IgD-negative memory B cell (primary cell): ENCODE data around the gene PRXL2B. TPM values are rescaled to one million over a fixed set of nuclear protein-coding genes. Genes with fewer than 3 reads are reported as not detected.

Experiments used
- H3K27ac Mint-ChIP-seq, 3 donors: one replicate each; pipeline ENCODE4 v1.8.0; 2020 to 2022; ENCODE audit warnings: mild to moderate bottlenecking in 3 of 3, mixed read lengths in 3 of 3, moderate library complexity in 1 of 3
- H3K27me3 Mint-ChIP-seq: one replicate; pipeline ENCODE4 v1.8.0; 2021; ENCODE audit warnings: mixed read lengths
- H3K36me3 Mint-ChIP-seq: one replicate; pipeline ENCODE4 v1.8.0; 2020; ENCODE audit warnings: mild to moderate bottlenecking, mixed read lengths
- H3K4me1 Mint-ChIP-seq, 3 donors: one replicate each; pipeline ENCODE4 v1.8.0; 2020 to 2022; ENCODE audit warnings: mixed read lengths in 3 of 3, mild to moderate bottlenecking in 1 of 3
- H3K4me3 Mint-ChIP-seq, 4 donors: one replicate each; pipeline ENCODE4 v1.8.0; 2020 to 2022; ENCODE audit warnings: mild to moderate bottlenecking in 4 of 4, mixed read lengths in 4 of 4, moderate library complexity in 3 of 4
- H3K9me3 Mint-ChIP-seq, 3 donors: one replicate each; pipeline ENCODE4 v1.8.0; 2020 to 2021; ENCODE audit warnings: mixed read lengths in 3 of 3, mild to moderate bottlenecking in 1 of 3
- polyA plus RNA-seq: library from polyadenylated mRNA; unstranded; fragments of 300-500 nt; fragmentation: Illumina TruSeq; gene quantifications from one replicate; pipeline ENCODE4 v1.2.3, GENCODE V29; 2021

Gene PRXL2B
- polyA plus RNA-seq, 1 donor from 2014 or later, result 20.3 TPM

GRCh38 chr1:2639607-2640521 is 53.3 kb downstream of the PRXL2B start:
- Mint-ChIP-seq H3K4me1 (peaks cover 3 to 4% (median 4%) of the 10 kb centered on the region in 3 donors), H3K27ac (peak overlapping the region in 1 of 3 donors; percentile 82), H3K27me3 (no peaks in the 10 kb centered on the region), H3K4me3 (no peak overlapping the region), H3K9me3 (peaks cover 0 to 7% (median 0%) of the 10 kb centered on the region in 3 donors), H3K36me3 (no peaks in the 10 kb centered on the region)

DNA sequence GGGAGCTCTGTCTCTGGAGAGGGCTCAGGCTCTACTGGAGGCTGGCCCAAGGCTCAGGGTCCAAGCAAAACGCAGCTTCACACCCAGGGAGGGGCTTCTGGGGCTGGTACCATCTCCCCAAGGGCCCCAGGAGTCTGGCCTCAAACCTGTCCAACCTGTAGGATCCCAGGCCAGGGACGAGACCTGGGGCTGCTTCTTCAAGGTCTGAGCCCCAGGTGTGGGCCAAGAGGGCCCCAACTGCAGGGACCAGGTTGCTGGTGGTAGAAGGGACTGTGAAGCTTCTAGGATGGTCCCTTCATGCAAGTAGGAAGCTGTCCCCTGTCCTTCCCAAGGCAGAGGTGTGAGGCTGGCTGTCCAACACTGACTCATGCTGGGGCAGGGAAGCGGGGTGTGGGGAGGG is 54.0 kb downstream of the PRXL2B start:
- Mint-ChIP-seq H3K9me3 (peaks cover 0 to 7% (median 0%) of the 10 kb centered on the region in 3 donors), H3K27ac (peak overlapping the region in 1 of 3 donors; percentile 25), H3K27me3 (no peaks in the 10 kb centered on the region), H3K4me1 (peaks cover 3 to 4% (median 4%) of the 10 kb centered on the region in 3 donors), H3K36me3 (no peaks in the 10 kb centered on the region), H3K4me3 (no peak overlapping the region)

Other genes with a start within 250 kb of the PRXL2B start
- 6.7 TPM for gene MORN1, start 195.2 kb upstream of the PRXL2B start, polyA plus RNA-seq
- gene RER1, start 194.9 kb upstream of the PRXL2B start, polyA plus RNA-seq, result 141 TPM
- 14.8 TPM for gene PEX10, start 174.2 kb upstream of the PRXL2B start, polyA plus RNA-seq
- 0.66 TPM for gene PLCH2, start 110.5 kb upstream of the PRXL2B start, polyA plus RNA-seq
- gene PANK4, start 60.2 kb upstream of the PRXL2B start, polyA plus RNA-seq, result 19.4 TPM
- gene HES5, start 56.5 kb upstream of the PRXL2B start, polyA plus RNA-seq, result not detected
- gene TNFRSF14, start 30.4 kb upstream of the PRXL2B start, polyA plus RNA-seq, result 63.3 TPM
- 5.8 TPM for gene MMEL1, start 46.2 kb downstream of the PRXL2B start, polyA plus RNA-seq
- 0.06 TPM for gene TTC34, start 214.9 kb downstream of the PRXL2B start, polyA plus RNA-seq